ENCODE measurements around the gene PTPRN2. TPM values are rescaled to one million over a fixed set of nuclear protein-coding genes. Genes with fewer than 3 reads are reported as not detected.
"Not testable (repeated sequence)": the region's sequence is repeated elsewhere in the genome, so short reads cannot be mapped to it uniquely, and the experiment has no call there.

The PTPRN2 gene
- total and polyA plus RNA-seq, 8 donors = 12.2 to 49.2 (median 31.8) TPM

DNA sequence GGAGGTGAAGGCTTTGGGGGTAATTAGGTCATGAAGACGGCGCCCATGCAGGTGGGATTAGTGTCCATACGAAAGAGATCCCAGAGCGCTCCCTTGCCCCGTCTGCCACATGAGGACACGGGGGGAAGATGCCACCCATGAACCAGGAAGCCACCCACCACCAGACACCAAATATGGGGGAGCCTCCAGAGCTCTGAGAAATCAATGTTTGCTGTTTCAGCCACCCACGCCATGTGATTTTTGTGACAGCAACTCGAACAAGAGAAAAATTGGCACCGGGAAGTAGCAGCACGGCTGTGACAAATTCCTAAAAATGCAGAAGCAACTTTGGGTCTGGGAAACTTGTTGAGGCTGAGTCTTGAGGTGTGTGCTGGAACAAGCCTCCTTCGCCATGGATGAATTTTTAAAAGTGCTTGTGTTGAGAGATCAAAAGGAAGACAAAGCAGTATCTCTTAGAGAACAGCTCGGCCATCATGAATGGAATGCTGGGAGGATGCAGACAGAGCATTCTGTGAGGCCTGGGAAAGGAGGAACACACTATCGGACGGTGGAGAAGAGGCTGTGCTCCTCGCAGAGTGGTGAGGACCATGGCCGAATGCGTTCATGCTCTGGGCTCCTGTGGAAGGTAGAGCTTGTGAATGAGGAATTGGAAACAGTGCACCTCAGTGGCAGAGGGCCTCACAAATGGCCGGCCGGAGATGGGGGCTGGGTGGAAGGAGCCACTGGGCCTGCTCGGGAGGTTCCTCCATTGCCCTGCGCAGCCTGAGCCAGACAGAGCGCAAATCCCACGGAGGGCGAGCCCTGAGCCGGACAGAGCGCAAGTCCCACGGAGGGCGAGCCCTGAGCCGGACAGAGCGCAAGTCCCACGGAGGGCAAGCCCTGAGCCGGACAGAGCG lies 277.5 kb downstream of the PTPRN2 start:
- Histone ChIP-seq H3K27ac (no peak overlapping the region), H3K27me3 (no peaks in the 10 kb centered on the region), H3K36me3 (no peaks in the 10 kb centered on the region), H3K4me3 (no peak overlapping the region), H3K4me1 (no peaks in the 10 kb centered on the region), H3K9me3 (peaks cover 0 to 5% (median 0%) of the 10 kb centered on the region in 4 donors)
- intact Hi-C loops (cut with DNase I) = no loop called here
- WGBS, 2 donors = 90 to 93% methylated on average over 27 to 31 of the region's 33 CpGs
- ATAC-seq = no peak
- TF ChIP-seq, protein P1, sequence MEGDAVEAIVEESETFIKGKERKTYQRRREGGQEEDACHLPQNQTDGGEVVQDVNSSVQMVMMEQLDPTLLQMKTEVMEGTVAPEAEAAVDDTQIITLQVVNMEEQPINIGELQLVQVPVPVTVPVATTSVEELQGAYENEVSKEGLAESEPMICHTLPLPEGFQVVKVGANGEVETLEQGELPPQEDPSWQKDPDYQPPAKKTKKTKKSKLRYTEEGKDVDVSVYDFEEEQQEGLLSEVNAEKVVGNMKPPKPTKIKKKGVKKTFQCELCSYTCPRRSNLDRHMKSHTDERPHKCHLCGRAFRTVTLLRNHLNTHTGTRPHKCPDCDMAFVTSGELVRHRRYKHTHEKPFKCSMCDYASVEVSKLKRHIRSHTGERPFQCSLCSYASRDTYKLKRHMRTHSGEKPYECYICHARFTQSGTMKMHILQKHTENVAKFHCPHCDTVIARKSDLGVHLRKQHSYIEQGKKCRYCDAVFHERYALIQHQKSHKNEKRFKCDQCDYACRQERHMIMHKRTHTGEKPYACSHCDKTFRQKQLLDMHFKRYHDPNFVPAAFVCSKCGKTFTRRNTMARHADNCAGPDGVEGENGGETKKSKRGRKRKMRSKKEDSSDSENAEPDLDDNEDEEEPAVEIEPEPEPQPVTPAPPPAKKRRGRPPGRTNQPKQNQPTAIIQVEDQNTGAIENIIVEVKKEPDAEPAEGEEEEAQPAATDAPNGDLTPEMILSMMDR (IDR thresholded peaks at IDR 0.05) = no peak
- FAIRE-seq = no peak
- DNase-seq = no peak

DNA sequence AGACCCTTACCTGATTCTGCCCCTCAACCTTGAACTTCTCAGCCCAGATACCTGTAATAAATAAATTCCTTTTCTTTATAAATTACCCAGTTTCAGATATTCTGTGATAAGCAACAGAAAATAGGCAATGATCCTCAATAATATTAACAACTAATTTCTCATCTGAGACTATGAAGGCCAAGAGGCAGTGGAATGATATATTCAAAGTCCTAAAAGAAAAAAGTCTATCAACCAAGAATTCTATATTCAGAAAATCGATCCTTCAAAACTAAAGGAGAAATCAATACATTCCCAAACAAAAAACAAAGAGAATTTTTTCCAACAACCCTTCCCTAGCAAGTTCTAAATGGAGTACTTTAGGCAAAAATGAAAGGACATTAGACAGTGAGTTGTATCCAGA lies 279.6 kb downstream of the PTPRN2 start:
- H3K36me3 ChIP-seq = no peaks in the 10 kb centered on the region
- H3K4me1 ChIP-seq = no peaks in the 10 kb centered on the region
- intact Hi-C loops (cut with DNase I) = no loop called here
- no peaks in the 10 kb centered on the region for H3K27me3 ChIP-seq
- no peak overlapping the region for H3K27ac ChIP-seq
- peaks cover 0 to 5% (median 0%) of the 10 kb centered on the region in 4 donors for H3K9me3 ChIP-seq
- TF ChIP-seq, protein P1 (IDR thresholded peaks at IDR 0.05) = no peak
- no peak overlapping the region for H3K4me3 ChIP-seq
- DNase-seq (no peak), FAIRE-seq (no peak), ATAC-seq (no peak)
- WGBS, 2 donors = 64 to 76% methylated on average over 1 of the region's 1 CpG

DNA sequence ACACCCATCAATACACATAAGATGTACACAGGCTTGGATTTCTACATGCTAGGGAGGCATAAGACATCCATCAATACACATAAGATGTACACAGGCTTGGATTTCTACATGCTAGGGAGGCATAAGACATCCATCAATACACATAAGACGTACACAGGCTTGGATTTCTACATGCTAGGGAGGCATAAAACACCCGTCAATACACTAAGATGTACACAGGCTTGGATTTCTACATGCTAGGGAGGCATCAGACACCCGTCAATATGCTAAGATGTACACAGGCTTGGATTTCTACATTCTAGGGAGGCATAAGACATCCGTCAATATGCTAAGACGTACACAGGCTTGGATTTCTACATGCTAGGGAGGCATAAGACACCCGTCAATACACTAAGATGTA lies 283.6 kb downstream of the PTPRN2 start:
- FAIRE-seq; H3K4me3 ChIP-seq; H3K9me3 ChIP-seq; H3K27me3 ChIP-seq; intact Hi-C loops (cut with DNase I); ATAC-seq; H3K4me1 ChIP-seq; H3K36me3 ChIP-seq; H3K27ac ChIP-seq; DNase-seq: not testable (repeated sequence)
- 89 to 91% methylated on average over 6 of the region's 6 CpGs for WGBS, 2 donors

DNA sequence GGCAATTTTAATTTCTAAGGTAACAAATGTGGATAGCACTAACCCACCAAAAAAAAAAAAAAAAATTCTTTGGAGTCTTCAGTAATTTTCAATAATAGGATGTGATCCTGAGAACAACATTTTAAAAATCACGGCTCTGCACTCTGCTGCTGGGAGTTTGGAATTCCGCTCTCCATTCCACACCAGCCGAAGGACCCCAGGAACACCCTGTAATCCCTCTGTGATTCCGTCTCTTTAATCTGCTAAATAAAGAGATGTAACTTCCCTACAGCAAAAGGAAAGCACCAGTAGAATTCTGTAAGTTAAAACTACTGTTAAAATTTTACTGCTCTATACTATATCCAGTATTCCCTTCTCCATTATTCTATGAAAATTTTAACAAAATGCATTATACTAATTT lies 284.5 kb downstream of the PTPRN2 start:
- FAIRE-seq = no peak
- intact Hi-C loops (cut with DNase I) = no loop called here
- Histone ChIP-seq H3K4me3 (no peak overlapping the region), H3K4me1 (no peaks in the 10 kb centered on the region), H3K27ac (no peak overlapping the region), H3K36me3 (no peaks in the 10 kb centered on the region), H3K27me3 (no peaks in the 10 kb centered on the region), H3K9me3 (peaks cover 0 to 3% (median 0%) of the 10 kb centered on the region in 4 donors)
- DNase-seq = no peak
- ATAC-seq = no peak
- TF ChIP-seq, protein P1 (IDR thresholded peaks at IDR 0.05) = no peak
- 81 to 85% methylated on average over 4 of the region's 4 CpGs for WGBS, 2 donors

DNA sequence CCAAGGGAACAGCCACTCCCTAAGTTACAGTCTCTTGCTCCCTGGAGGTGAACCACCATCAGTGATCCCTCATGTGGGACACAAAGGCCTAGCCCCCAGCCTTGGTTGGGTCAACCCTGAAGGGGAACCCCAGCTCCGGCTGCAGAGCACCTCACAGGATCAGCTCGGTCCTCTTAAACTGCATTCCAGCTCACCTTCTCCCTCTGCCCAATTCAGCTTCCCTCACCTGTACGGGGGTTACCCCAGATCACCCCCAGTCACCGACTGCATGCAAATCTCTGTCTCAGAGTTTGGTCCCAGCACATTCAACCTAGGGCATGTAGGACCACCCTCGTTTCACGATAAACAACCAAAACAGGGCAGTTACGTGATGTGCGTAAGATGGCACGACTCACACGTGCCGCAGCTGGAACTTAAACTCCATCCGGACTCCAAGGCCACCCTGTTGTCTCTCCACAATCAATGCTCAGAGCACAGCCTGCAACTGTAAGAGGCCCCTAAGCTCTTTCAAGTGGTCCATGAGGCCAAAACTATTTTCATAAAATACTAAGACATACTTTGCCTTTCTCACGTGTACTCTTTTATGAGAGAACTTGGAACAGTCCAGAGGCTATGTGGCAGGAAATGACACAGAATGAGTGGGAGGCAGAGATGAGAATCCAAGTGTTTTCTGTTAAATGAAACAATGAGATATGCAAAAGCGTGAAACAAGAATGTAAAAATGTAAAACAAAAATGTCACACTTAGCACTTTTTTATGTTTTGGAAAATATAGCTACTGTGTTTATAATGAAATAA lies 285.2 kb downstream of the PTPRN2 start:
- Histone ChIP-seq H3K4me1 (no peaks in the 10 kb centered on the region), H3K4me3 (no peak overlapping the region), H3K9me3 (no peaks in the 10 kb centered on the region), H3K27me3 (no peaks in the 10 kb centered on the region), H3K27ac (no peak overlapping the region), H3K36me3 (no peaks in the 10 kb centered on the region)
- FAIRE-seq (no peak), ATAC-seq (no peak), DNase-seq (no peak)
- TF ChIP-seq, protein P1 (IDR thresholded peaks at IDR 0.05) = no peak
- 89 to 91% methylated on average over 14 of the region's 14 CpGs for WGBS, 2 donors
- intact Hi-C loops (cut with DNase I) = no loop called here
